ENCODE measurements around the gene ASCC3. TPM values are rescaled to one million over a fixed set of nuclear protein-coding genes. Genes with fewer than 3 reads are reported as not detected.

Gene ASCC3
- polyA plus RNA-seq, 2 of the 4 experiments (the other 2 are of a cell fraction) = 17.4 to 35.3 TPM

DNA sequence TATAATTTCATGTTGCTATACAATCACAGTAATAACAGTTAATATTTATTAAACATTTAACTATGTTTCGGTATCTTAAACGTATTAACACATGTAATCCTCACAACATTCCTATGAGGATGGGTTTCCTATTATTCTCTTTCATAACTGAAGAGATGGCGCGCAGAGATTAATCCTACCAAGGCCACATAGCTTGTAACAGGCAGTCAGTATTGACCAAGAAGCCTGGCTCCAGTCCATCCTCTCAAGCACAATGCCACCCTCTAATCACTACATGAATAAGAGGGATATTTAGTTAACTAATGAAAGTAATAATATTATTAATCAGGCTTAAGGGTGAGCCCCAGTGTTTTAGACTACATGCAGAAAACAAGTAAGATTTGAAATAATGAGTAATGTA is 266.7 kb downstream of the ASCC3 start:
- H3K4me1 ChIP-seq = peaks cover 12% of the 10 kb centered on the region
- H3K4me3 ChIP-seq = no peak overlapping the region
- ATAC-seq = no peak
- no peaks in the 10 kb centered on the region for H3K9me3 ChIP-seq
- TF ChIP-seq TFCP2L1 (CRISPR knock-in tag; IDR thresholded peaks at IDR 0.05) = no peak
- TF ChIP-seq NR3C1 (IDR thresholded peaks at IDR 0.05) = no peak
- TF ChIP-seq HDAC2 (IDR thresholded peaks at IDR 0.05) = no peak
- TF ChIP-seq, protein P1, sequence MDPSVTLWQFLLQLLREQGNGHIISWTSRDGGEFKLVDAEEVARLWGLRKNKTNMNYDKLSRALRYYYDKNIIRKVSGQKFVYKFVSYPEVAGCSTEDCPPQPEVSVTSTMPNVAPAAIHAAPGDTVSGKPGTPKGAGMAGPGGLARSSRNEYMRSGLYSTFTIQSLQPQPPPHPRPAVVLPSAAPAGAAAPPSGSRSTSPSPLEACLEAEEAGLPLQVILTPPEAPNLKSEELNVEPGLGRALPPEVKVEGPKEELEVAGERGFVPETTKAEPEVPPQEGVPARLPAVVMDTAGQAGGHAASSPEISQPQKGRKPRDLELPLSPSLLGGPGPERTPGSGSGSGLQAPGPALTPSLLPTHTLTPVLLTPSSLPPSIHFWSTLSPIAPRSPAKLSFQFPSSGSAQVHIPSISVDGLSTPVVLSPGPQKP (IDR thresholded peaks at IDR 0.05; ENCODE audit: low read depth, low read length) = no peak
- no peak for TF ChIP-seq TP53 (CRISPR knock-in tag; IDR thresholded peaks at IDR 0.05)
- no peak overlapping the region for H3K27ac ChIP-seq
- FAIRE-seq = no peak
- ChIA-PET CTCF (no interaction called here), POLR2A (no interaction called here)
- DNase-seq (ENCODE audit: low read depth in 1 of 2, low spot score in 1 of 2) = no peak
- WGBS (ENCODE audit: missing lambda C conversion rate) = 95% methylated on average over 4 of the region's 4 CpGs
- no peak overlapping the region for H3K4me2 ChIP-seq

DNA sequence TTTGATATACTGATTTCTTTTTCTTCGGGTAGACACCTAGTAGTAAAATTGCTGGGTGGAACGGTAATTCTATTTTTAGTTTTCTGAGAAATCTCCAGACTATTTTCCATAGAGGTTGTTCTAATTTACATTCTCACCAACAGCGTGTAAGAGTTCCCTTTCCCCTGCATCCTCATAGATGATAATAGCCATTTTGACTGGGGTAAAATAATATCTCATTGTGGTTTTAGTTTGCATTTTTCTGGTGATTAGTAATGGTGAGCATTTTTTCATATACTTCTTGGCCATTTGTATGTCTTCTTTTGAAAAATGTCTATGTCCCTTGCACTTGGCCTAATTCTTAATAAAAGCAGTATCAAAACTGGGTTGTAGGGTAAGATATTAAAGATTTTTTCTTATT is 267.5 kb downstream of the ASCC3 start:
- Histone ChIP-seq H3K4me3 (no peak overlapping the region), H3K4me1 (peaks cover 11% of the 10 kb centered on the region), H3K4me2 (no peak overlapping the region), H3K27ac (no peak overlapping the region), H3K9me3 (no peaks in the 10 kb centered on the region)
- no peak for DNase-seq (ENCODE audit: low read depth in 1 of 2, low spot score in 1 of 2)
- ATAC-seq = no peak
- FAIRE-seq = no peak
- TF ChIP-seq, protein P2, sequence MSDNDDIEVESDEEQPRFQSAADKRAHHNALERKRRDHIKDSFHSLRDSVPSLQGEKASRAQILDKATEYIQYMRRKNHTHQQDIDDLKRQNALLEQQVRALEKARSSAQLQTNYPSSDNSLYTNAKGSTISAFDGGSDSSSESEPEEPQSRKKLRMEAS (IDR thresholded peaks at IDR 0.05) = no peak
- TF ChIP-seq MAZ (IDR thresholded peaks at IDR 0.05; ENCODE audit: borderline replicate concordance, low read depth, low read length) = no peak
- no peak for TF ChIP-seq ESRRA (IDR thresholded peaks at IDR 0.05; ENCODE audit: borderline replicate concordance, low read length)
- no peak for TF ChIP-seq NFE2L2 (conservative IDR thresholded peaks at IDR 0.05; ENCODE audit: low read length)
- WGBS (ENCODE audit: missing lambda C conversion rate) = 97% methylated on average over 3 of the region's 3 CpGs
- CTCF ChIA-PET = no interaction called here
- POLR2A ChIA-PET = no interaction called here

- H3K9me3 ChIP-seq = no peaks in the 10 kb centered on the region
- TF ChIP-seq HOXA7 (CRISPR knock-in tag; IDR thresholded peaks at IDR 0.05) (no peak), FOXS1 (CRISPR knock-in tag; IDR thresholded peaks at IDR 0.05) (no peak), EHF (CRISPR knock-in tag; IDR thresholded peaks at IDR 0.05) (no peak), ESRRA (IDR thresholded peaks at IDR 0.05; ENCODE audit: borderline replicate concordance, low read length) (no peak), CEBPB (IDR thresholded peaks at IDR 0.05) (no peak), SMC3 (IDR thresholded peaks at IDR 0.05) (no peak), SREBF2 (IDR thresholded peaks at IDR 0.05) (no peak)
- CTCF ChIA-PET = no interaction called here
- H3K4me3 ChIP-seq = no peak overlapping the region
- WGBS (ENCODE audit: missing lambda C conversion rate) = 93% methylated on average over 2 of the region's 2 CpGs
- ATAC-seq (no peak), DNase-seq (ENCODE audit: low read depth in 1 of 2, low spot score in 1 of 2) (no peak), FAIRE-seq (no peak)
- H3K4me2 ChIP-seq = no peak overlapping the region
- H3K4me1 ChIP-seq = no peaks in the 10 kb centered on the region
- H3K27ac ChIP-seq = no peak overlapping the region
- POLR2A ChIA-PET = no interaction called here
Measured at GRCh38 chr6:100612094-100612493, 269.0 kb downstream of the ASCC3 start.

DNA sequence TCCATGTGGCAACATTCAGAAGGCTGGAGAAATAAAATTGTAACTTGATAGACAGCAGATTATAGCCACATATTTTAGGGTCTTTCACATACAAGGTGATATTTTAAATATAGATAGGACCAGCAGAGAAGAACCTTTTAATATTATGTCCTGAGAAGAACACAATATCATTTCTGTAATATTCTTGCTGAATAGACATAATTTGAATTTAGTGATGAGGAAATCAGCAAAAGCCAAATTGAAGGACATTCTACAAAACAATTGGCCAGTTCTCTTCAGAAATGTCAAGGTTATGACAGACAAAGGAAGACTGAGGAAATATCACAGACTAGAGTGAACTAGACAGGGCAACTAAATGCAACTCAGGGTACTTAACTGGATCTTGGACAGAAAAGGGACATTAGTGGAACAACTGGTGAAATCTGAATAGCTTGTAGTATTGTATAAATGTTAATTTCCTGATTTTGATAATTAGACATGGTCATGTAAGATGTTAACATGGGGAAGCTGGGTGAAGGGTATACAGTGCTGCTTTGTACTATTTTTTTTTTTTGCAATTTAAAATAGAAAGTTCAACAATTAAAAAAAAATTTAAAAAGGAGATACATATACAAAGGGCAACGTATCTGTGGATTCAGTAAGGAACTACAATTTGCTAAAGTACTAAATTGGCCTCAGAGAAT is 281.9 kb downstream of the ASCC3 start:
- H3K27ac ChIP-seq = no peak overlapping the region
- TF ChIP-seq, protein P3, sequence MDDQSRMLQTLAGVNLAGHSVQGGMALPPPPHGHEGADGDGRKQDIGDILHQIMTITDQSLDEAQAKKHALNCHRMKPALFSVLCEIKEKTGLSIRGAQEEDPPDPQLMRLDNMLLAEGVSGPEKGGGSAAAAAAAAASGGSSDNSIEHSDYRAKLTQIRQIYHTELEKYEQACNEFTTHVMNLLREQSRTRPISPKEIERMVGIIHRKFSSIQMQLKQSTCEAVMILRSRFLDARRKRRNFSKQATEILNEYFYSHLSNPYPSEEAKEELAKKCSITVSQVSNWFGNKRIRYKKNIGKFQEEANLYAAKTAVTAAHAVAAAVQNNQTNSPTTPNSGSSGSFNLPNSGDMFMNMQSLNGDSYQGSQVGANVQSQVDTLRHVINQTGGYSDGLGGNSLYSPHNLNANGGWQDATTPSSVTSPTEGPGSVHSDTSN (IDR thresholded peaks at IDR 0.05) = no peak
- peak; percentile 82 for TF ChIP-seq MAFK (IDR thresholded peaks at IDR 0.05; ENCODE audit: partially characterized antibody)
- no peaks in the 10 kb centered on the region for H3K4me1 ChIP-seq
- WGBS (ENCODE audit: missing lambda C conversion rate) = 96% methylated on average over 1 of the region's 1 CpG
- H3K4me3 ChIP-seq = no peak overlapping the region
- DNase-seq (ENCODE audit: low read depth in 1 of 2, low spot score in 1 of 2) (no peak), ATAC-seq (no peak), FAIRE-seq (no peak)
- POLR2A ChIA-PET = no interaction called here
- CTCF ChIA-PET = no interaction called here
- H3K9me3 ChIP-seq = no peaks in the 10 kb centered on the region
- H3K4me2 ChIP-seq = no peak overlapping the region

DNA sequence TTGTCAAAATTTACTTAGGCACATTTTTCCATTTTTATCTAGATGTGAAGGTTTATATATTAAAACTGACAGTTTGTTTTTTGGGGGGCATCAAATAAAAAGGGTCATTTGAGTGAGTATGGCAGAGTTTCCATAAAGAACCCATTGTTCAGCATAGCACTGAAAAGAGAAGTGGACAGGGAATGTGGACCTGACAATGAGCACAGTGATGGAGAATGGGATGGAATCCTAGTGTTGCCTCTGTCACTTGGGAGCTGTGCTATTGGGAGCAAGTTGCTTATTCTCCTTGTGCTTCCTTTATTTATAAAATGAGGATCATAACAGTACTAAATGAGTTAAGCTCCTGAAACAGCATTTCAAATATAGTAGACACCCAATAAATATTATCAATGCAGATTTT is 285.7 kb downstream of the ASCC3 start:
- no peak for ATAC-seq
- FAIRE-seq = no peak
- H3K4me1 ChIP-seq = no peaks in the 10 kb centered on the region
- H3K27ac ChIP-seq = no peak overlapping the region
- no peak overlapping the region for H3K4me2 ChIP-seq
- H3K9me3 ChIP-seq = no peaks in the 10 kb centered on the region
- no peak overlapping the region for H3K4me3 ChIP-seq
- ChIA-PET POLR2A (no interaction called here), CTCF (no interaction called here)
- DNase-seq (ENCODE audit: low read depth in 1 of 2, low spot score in 1 of 2) = no peak
- TF ChIP-seq ZFP36 (IDR thresholded peaks at IDR 0.05; ENCODE audit: borderline replicate concordance, partially characterized antibody) (no peak), RCOR1 (IDR thresholded peaks at IDR 0.05; ENCODE audit: low read depth, low read length) (no peak), E2F6 (IDR thresholded peaks at IDR 0.05; ENCODE audit: borderline replicate concordance, low read depth) (no peak), RAD21 (conservative IDR thresholded peaks at IDR 0.05 in 1 of 2, IDR thresholded peaks at IDR 0.05 in 1 of 2) (no peak), JUN (IDR thresholded peaks at IDR 0.05) (no peak), CBX2 (IDR thresholded peaks at IDR 0.05; ENCODE audit: borderline replicate concordance, low read depth) (no peak)
- TF ChIP-seq, protein P1 (IDR thresholded peaks at IDR 0.05; ENCODE audit: low read depth, low read length) = no peak
- TF ChIP-seq, protein P2 (IDR thresholded peaks at IDR 0.05) = no peak
